Smooth muscle cell (in vitro differentiated cells): ENCODE data around the gene C20orf141. TPM values are rescaled to one million over a fixed set of nuclear protein-coding genes. Genes with fewer than 3 reads are reported as not detected.

ENCODE experiments used
- DNase-seq: peaks from one replicate; lab custom pipeline; 2025; ENCODE audit not compliant: unreplicated experiment; lab: John Stamatoyannopoulos, UW
- H2AFZ ChIP-seq: fragments of 200-600 bp; sonication (generic); 2 replicates; pipeline ENCODE4 v1.6.0; 2016; ENCODE audit warnings: antibody characterized with exemption, low read depth, mild to moderate bottlenecking
- H3F3A ChIP-seq: fragments of 200-600 bp; sonication (generic); 2 replicates; pipeline ENCODE4 v1.6.0; 2017; ENCODE audit warnings: antibody characterized with exemption, low read depth
- H3K27ac ChIP-seq: fragments of 200-600 bp; sonication (generic); 2 replicates; pipeline ENCODE4 v1.5.1; 2016; ENCODE audit warnings: low read depth, mild to moderate bottlenecking
- H3K27me3 ChIP-seq: fragments of 200-600 bp; sonication (generic); 2 replicates; pipeline ENCODE4 v1.6.1; 2016; ENCODE audit warnings: low read depth, mild to moderate bottlenecking
- H3K36me3 ChIP-seq: fragments of 200-600 bp; sonication (generic); 2 replicates; pipeline ENCODE4 v1.5.1; 2016; ENCODE audit warnings: low read depth
- H3K4me1 ChIP-seq: fragments of 200-600 bp; sonication (generic); 2 replicates; pipeline ENCODE4 v1.5.1; 2016; ENCODE audit warnings: low read depth
- H3K4me2 ChIP-seq: fragments of 200-600 bp; sonication (generic); 2 replicates; pipeline ENCODE4 v1.6.0; 2016; ENCODE audit warnings: mild to moderate bottlenecking
- H3K4me3 ChIP-seq: fragments of 200-600 bp; sonication (generic); 2 replicates; pipeline ENCODE4 v1.5.1; 2016; ENCODE audit warnings: mild to moderate bottlenecking
- H3K79me2 ChIP-seq: fragments of 200-600 bp; sonication (generic); 2 replicates; pipeline ENCODE4 v1.6.0; 2016; ENCODE audit warnings: low read depth, mild to moderate bottlenecking
- H3K9ac ChIP-seq: fragments of 200-600 bp; sonication (generic); 2 replicates; pipeline ENCODE4 v1.6.0; 2016; ENCODE audit warnings: low read depth
- H3K9me3 ChIP-seq: fragments of 200-600 bp; sonication (generic); replicated peaks from 2 replicates; pipeline ENCODE4 v1.5.1; 2016; ENCODE audit warnings: low read depth
- H4K20me1 ChIP-seq: fragments of 200-600 bp; sonication (generic); 2 replicates; pipeline ENCODE4 v1.6.0; 2016; ENCODE audit warnings: low read depth
- CTCF ChIP-seq: fragments of 200-600 bp; sonication (generic); IDR thresholded peaks from 2 replicates; pipeline ENCODE4 v1.5.1; 2017; ENCODE audit warnings: borderline replicate concordance, mild to moderate bottlenecking, antibody characterized with exemption; ENCODE audit not compliant: insufficient read depth, poor library complexity, severe bottlenecking
- WGBS: methylation state at CpG from one replicate; pipeline ENCODE4 v1.1.7; 2016; ENCODE audit warnings: low lambda C conversion rate; 5-methylcytosine and 5-hydroxymethylcytosine counted together
- polyA plus RNA-seq: library from polyadenylated mRNA; unstranded; fragments of >200 nt; fragmentation: Nextera tagmentation; extraction: Ambion mirVana; gene quantifications from 2 replicates; pipeline ENCODE4 v1.2.1, GENCODE V29; 2016
- total RNA-seq: library from RNA; depleted of rRNA; stranded (reverse); fragments of >200 nt; gene quantifications from 2 replicates; pipeline ENCODE4 v1.2.3, GENCODE V29; 2014

C20orf141 gene
- total and polyA plus RNA-seq, 2 experiments from 2014 or later, result not detected

GRCh38 chr20:2798814-2799213 lies 16.0 kb upstream of the C20orf141 start:
- no peaks in the 10 kb centered on the region for H3F3A ChIP-seq
- 86% methylated on average over 6 of the region's 6 CpGs for WGBS
- H3K4me3 ChIP-seq, result peak overlapping the region; percentile 64
- H3K9ac ChIP-seq, result no peak overlapping the region
- no peak for TF ChIP-seq CTCF
- H3K9me3 ChIP-seq, result no peaks in the 10 kb centered on the region
- no peak overlapping the region for H2AFZ ChIP-seq
- H3K36me3 ChIP-seq, result no peaks in the 10 kb centered on the region
- H3K4me1 ChIP-seq, result peaks cover 13% of the 10 kb centered on the region
- no peaks in the 10 kb centered on the region for H3K79me2 ChIP-seq
- peak overlapping the region; percentile 87 for H3K4me2 ChIP-seq
- H3K27me3 ChIP-seq, result peaks cover 30% of the 10 kb centered on the region
- no peaks in the 10 kb centered on the region for H4K20me1 ChIP-seq
- DNase-seq, result no peak
- no peak overlapping the region for H3K27ac ChIP-seq

- H3K79me2 ChIP-seq, result no peaks in the 10 kb centered on the region
- H4K20me1 ChIP-seq, result no peaks in the 10 kb centered on the region
- DNase-seq, result no peak
- H3K27ac ChIP-seq, result no peak overlapping the region
- H3K9me3 ChIP-seq, result no peaks in the 10 kb centered on the region
- peak overlapping the region; percentile 74 for H2AFZ ChIP-seq
- no peak overlapping the region for H3K9ac ChIP-seq
- peak overlapping the region; percentile 87 for H3K4me2 ChIP-seq
- peaks cover 13% of the 10 kb centered on the region for H3K4me1 ChIP-seq
- peak overlapping the region; percentile 64 for H3K4me3 ChIP-seq
- H3K27me3 ChIP-seq, result peaks cover 34% of the 10 kb centered on the region
- 65% methylated on average over 9 of the region's 9 CpGs for WGBS
- no peaks in the 10 kb centered on the region for H3F3A ChIP-seq
- TF ChIP-seq CTCF, result no peak
- H3K36me3 ChIP-seq, result no peaks in the 10 kb centered on the region
Observed at GRCh38 chr20:2799271-2799670, 15.5 kb upstream of the C20orf141 start.

- H2AFZ ChIP-seq, result peak overlapping the region; percentile 74
- no peak for DNase-seq
- 5% methylated on average over 36 of the region's 61 CpGs for WGBS
Observed at GRCh38 chr20:2799688-2800520, 14.9 kb upstream of the C20orf141 start.

More at GRCh38 chr20:2799688-2800520, 14.9 kb upstream of the C20orf141 start:
- no peaks in the 10 kb centered on the region for H3K79me2 ChIP-seq
- H4K20me1 ChIP-seq, result no peaks in the 10 kb centered on the region
- no peaks in the 10 kb centered on the region for H3F3A ChIP-seq
- peaks cover 39% of the 10 kb centered on the region for H3K27me3 ChIP-seq
- no peak overlapping the region for H3K27ac ChIP-seq
- H3K4me2 ChIP-seq, result peak overlapping the region; percentile 87
- no peak overlapping the region for H3K9ac ChIP-seq
- TF ChIP-seq CTCF, result no peak
- no peaks in the 10 kb centered on the region for H3K36me3 ChIP-seq
- H3K4me3 ChIP-seq, result peak overlapping the region; percentile 64
- H3K9me3 ChIP-seq, result no peaks in the 10 kb centered on the region
- peaks cover 13% of the 10 kb centered on the region for H3K4me1 ChIP-seq
